ENCODE results near the gene SMAD5. TPM values are rescaled to one million over a fixed set of nuclear protein-coding genes. Genes with fewer than 3 reads are reported as not detected.

The SMAD5 gene
- total and polyA plus RNA-seq, 2 experiments from 2014 or later = 34.4 to 68.8 TPM

DNA sequence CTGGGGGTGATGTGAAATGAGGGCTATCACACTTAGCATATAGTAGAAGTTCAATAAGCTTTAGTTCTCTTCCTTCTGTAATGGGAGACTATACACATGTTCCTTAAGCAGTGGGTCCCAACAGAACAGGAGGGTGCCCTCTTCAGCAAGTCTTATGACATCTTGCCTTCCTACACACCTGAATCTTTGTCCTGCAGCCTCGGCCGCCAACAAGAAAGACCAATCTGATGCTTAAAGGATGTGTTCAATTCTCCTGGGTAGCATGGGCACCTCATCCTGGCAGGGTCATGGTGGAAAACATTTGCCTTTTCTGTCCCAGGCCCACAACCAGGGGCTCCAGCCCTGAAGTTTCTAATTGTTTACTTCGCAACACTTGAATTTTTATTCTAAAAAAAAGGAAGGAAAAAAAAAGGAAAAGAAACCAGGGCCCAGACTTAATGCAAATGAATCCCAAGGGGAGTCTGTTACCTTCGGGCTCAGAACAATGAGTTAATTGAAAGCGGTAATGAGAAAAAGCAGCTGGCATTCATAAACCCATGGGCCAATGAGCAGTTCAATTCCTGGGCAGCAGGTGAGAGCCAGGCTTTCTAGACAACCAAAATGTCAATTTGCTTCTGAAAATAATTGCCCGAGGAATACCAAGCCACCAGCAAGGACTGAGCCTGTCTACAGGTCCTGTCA lies 26.2 kb upstream of the SMAD5 start:
- Histone ChIP-seq H3K27ac (peak overlapping the region; percentile 21), H3K79me2 (no peaks in the 10 kb centered on the region), H4K20me1 (ENCODE audit: insufficient read depth, poor library complexity, severe bottlenecking) (no peaks in the 10 kb centered on the region), H3K4me3 (no peak overlapping the region), H3K36me3 (replicated peaks; ENCODE audit: insufficient read depth, low read depth) (no peaks in the 10 kb centered on the region), H2AFZ (no peak overlapping the region), H3K9me3 (ENCODE audit: low read depth) (no peaks in the 10 kb centered on the region), H3K4me2 (no peak overlapping the region), H3K27me3 (no peaks in the 10 kb centered on the region), H3K4me1 (ENCODE audit: insufficient read depth) (peaks cover 18% of the 10 kb centered on the region), H3K9me2 (replicated peaks; ENCODE audit: insufficient read depth) (no peaks in the 10 kb centered on the region)
- TF ChIP-seq EZH2phosphoT487 (IDR thresholded peaks at IDR 0.05; ENCODE audit: low read depth, severe bottlenecking, unreplicated experiment) (no peak), EZH2 (IDR thresholded peaks at IDR 0.05; ENCODE audit: borderline replicate concordance) (no peak)
- TF ChIP-seq, protein P1, sequence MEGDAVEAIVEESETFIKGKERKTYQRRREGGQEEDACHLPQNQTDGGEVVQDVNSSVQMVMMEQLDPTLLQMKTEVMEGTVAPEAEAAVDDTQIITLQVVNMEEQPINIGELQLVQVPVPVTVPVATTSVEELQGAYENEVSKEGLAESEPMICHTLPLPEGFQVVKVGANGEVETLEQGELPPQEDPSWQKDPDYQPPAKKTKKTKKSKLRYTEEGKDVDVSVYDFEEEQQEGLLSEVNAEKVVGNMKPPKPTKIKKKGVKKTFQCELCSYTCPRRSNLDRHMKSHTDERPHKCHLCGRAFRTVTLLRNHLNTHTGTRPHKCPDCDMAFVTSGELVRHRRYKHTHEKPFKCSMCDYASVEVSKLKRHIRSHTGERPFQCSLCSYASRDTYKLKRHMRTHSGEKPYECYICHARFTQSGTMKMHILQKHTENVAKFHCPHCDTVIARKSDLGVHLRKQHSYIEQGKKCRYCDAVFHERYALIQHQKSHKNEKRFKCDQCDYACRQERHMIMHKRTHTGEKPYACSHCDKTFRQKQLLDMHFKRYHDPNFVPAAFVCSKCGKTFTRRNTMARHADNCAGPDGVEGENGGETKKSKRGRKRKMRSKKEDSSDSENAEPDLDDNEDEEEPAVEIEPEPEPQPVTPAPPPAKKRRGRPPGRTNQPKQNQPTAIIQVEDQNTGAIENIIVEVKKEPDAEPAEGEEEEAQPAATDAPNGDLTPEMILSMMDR (IDR thresholded peaks at IDR 0.05; ENCODE audit: poor library complexity) = no peak
- 84% methylated on average over 6 of the region's 6 CpGs for WGBS (ENCODE audit: low lambda C conversion rate, missing lambda C conversion rate)
- no peak for DNase-seq (ENCODE audit: low spot score)

DNA sequence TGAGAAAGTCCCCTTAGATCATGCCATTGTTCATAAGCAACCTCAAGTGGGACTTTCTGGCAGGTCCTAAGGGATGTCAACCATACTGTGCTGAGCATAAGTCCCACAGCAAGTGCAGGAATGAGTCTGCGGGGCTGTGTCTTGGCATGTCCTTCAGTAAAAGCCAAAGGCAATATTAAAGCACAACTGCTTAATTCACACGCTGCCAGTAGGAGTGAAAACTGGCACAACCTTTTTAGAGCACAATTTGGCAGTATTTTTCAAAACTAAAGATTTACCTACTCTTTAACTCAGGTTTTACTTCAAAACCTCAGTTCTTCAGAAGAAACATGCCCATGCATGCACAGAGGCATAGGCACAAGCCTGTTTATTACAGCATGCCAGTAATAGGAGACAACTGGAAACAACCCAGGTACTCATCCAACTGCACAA lies 24.4 kb upstream of the SMAD5 start:
- Histone ChIP-seq H3K4me1 (ENCODE audit: insufficient read depth) (peaks cover 18% of the 10 kb centered on the region), H3K4me3 (no peak overlapping the region), H3K36me3 (replicated peaks; ENCODE audit: insufficient read depth, low read depth) (no peaks in the 10 kb centered on the region), H4K20me1 (ENCODE audit: insufficient read depth, poor library complexity, severe bottlenecking) (no peaks in the 10 kb centered on the region), H3K27ac (peak overlapping the region; percentile 49), H2AFZ (no peak overlapping the region), H3K9me2 (replicated peaks; ENCODE audit: insufficient read depth) (no peaks in the 10 kb centered on the region), H3K27me3 (no peaks in the 10 kb centered on the region), H3K79me2 (no peaks in the 10 kb centered on the region), H3K4me2 (no peak overlapping the region), H3K9me3 (ENCODE audit: low read depth) (no peaks in the 10 kb centered on the region)
- WGBS (ENCODE audit: low lambda C conversion rate, missing lambda C conversion rate) = 84% methylated on average over 2 of the region's 2 CpGs
- DNase-seq (ENCODE audit: low spot score) = no peak
- TF ChIP-seq, protein P1 (IDR thresholded peaks at IDR 0.05; ENCODE audit: poor library complexity) = no peak
- TF ChIP-seq EZH2 (IDR thresholded peaks at IDR 0.05; ENCODE audit: borderline replicate concordance) (no peak), EZH2phosphoT487 (IDR thresholded peaks at IDR 0.05; ENCODE audit: low read depth, severe bottlenecking, unreplicated experiment) (no peak)

DNA sequence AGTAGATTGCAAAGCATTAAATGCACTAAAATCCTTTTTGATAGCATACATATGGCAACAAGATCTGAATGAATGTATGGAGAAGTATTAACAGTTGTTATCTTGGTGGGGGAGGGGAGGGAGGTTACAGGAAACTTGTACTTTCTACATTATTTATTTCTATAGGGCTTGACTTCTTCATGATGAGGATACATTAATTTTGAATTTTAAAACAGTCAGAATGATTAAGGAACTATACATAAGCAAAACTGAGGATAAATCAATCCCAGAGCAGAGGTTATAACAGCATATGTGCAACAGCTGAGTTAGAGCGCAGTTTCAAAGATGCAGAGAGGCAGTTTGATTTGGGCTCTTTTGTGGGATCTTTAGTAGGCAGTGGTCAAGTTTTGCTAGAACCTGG lies 23.9 kb upstream of the SMAD5 start:
- Histone ChIP-seq H3K9me3 (ENCODE audit: low read depth) (no peaks in the 10 kb centered on the region), H3K27me3 (no peaks in the 10 kb centered on the region), H3K36me3 (replicated peaks; ENCODE audit: insufficient read depth, low read depth) (no peaks in the 10 kb centered on the region), H3K4me3 (no peak overlapping the region), H3K4me1 (ENCODE audit: insufficient read depth) (peaks cover 18% of the 10 kb centered on the region), H3K79me2 (no peaks in the 10 kb centered on the region), H3K9me2 (replicated peaks; ENCODE audit: insufficient read depth) (no peaks in the 10 kb centered on the region), H3K27ac (peak overlapping the region; percentile 32), H4K20me1 (ENCODE audit: insufficient read depth, poor library complexity, severe bottlenecking) (no peaks in the 10 kb centered on the region), H3K4me2 (no peak overlapping the region), H2AFZ (no peak overlapping the region)
- 96% methylated on average over 1 of the region's 1 CpG for WGBS (ENCODE audit: low lambda C conversion rate, missing lambda C conversion rate)
- TF ChIP-seq, protein P1 (IDR thresholded peaks at IDR 0.05; ENCODE audit: poor library complexity) = no peak
- no peak for TF ChIP-seq EZH2 (IDR thresholded peaks at IDR 0.05; ENCODE audit: borderline replicate concordance)
- no peak for TF ChIP-seq EZH2phosphoT487 (IDR thresholded peaks at IDR 0.05; ENCODE audit: low read depth, severe bottlenecking, unreplicated experiment)
- no peak for DNase-seq (ENCODE audit: low spot score)
